Inflammatory macrophage treated with lipopolysaccharide for 4 hours (primary cell): Measurements from ENCODE around the gene CCL27.
"Not testable (repeated sequence)": the region's sequence is repeated elsewhere in the genome, so short reads cannot be mapped to it uniquely, and the experiment has no call there.

Experiments
- DNase-seq: peaks from one replicate; pipeline ENCODE4 v3.0.0-alpha.2; 2020

Gene CCL27

GRCh38 chr9:34648673-34649072, 13.8 kb downstream of the CCL27 start:
- DNase-seq = no peak

- no peak for DNase-seq
These were observed 14.8 kb downstream of the CCL27 start for GRCh38 chr9:34647651-34648050.

GRCh38 chr9:34647084-34647403, 15.4 kb downstream of the CCL27 start:
- DNase-seq = no peak

GRCh38 chr9:34646211-34647083, 16.0 kb downstream of the CCL27 start, which contains the start of gene GALT:
Gene GALT (plus strand): TSS chr9:34646675. CDS start chr9:34646705, 30 bp downstream.
- DNase-seq = peak; percentile 89

- DNase-seq = no peak
These were observed 17.6 kb downstream of the CCL27 start for GRCh38 chr9:34644766-34645314.

GRCh38 chr9:34642679-34643078, 19.8 kb downstream of the CCL27 start:
- DNase-seq = no peak

- DNase-seq = not testable (repeated sequence)
These were observed 23.1 kb downstream of the CCL27 start for GRCh38 chr9:34639322-34639721.

GRCh38 chr9:34638138-34638445, 24.4 kb downstream of the CCL27 start:
- no peak for DNase-seq

- peak; percentile 92 for DNase-seq
These were observed 24.9 kb downstream of the CCL27 start, which contains the start of gene SIGMAR1 for GRCh38 chr9:34637356-34638137. Gene SIGMAR1 (minus strand): TSS chr9:34637787. CDS start chr9:34637697, 90 bp downstream.

- no peak for DNase-seq
These were observed 25.6 kb downstream of the CCL27 start for GRCh38 chr9:34636791-34637355.

- no peak for DNase-seq
These were observed 26.9 kb downstream of the CCL27 start for GRCh38 chr9:34635556-34635955.

GRCh38 chr9:34634551-34635248, 27.8 kb downstream of the CCL27 start:
- DNase-seq = no peak

- peak; percentile 62 for DNase-seq
These were observed 28.5 kb downstream of the CCL27 start for GRCh38 chr9:34633851-34634550.

GRCh38 chr9:34633166-34633565, 29.3 kb downstream of the CCL27 start:
- DNase-seq = no peak

GRCh38 chr9:34630402-34631154, 31.9 kb downstream of the CCL27 start:
- no peak for DNase-seq

- no peak for DNase-seq
These were observed 33.0 kb downstream of the CCL27 start for GRCh38 chr9:34629491-34629808.

GRCh38 chr9:34628656-34629490, 33.6 kb downstream of the CCL27 start, which contains the start of gene ARID3C:
Gene ARID3C (minus strand): TSS chr9:34629066. CDS start chr9:34628014, 1,052 bp downstream.
- no peak for DNase-seq

GRCh38 chr9:34627716-34628655, 34.5 kb downstream of the CCL27 start:
- no peak for DNase-seq

- no peak for DNase-seq
These were observed 37.3 kb downstream of the CCL27 start for GRCh38 chr9:34625186-34625486.
